ENCODE measurements around the gene SPSB1.

GRCh38 chr1:9402717-9403225, 110.1 kb downstream of the SPSB1 start:
- TF ChIP-seq POLR2A (IDR thresholded peaks at IDR 0.05; ENCODE audit: low read depth, low read length) (no peak), CTCF (IDR thresholded peaks at IDR 0.05 in 2 of 3, conservative IDR thresholded peaks at IDR 0.05 in 1 of 3; ENCODE audit: control insufficient read depth in 2 of 3, extremely low read depth in 1 of 3, insufficient read depth in 1 of 3, low read depth in 3 of 3, low read length in 3 of 3) (no peak), PBX3 (IDR thresholded peaks at IDR 0.05; ENCODE audit: insufficient replicate concordance, low read depth, low read length) (no peak), ZNF592 (IDR thresholded peaks at IDR 0.05) (no peak), SPI1 (IDR thresholded peaks at IDR 0.05; ENCODE audit: borderline replicate concordance, insufficient read depth, low read depth, low read length) (no peak), CEBPZ (IDR thresholded peaks at IDR 0.05; ENCODE audit: low read depth, low read length) (no peak)

Data from GM12878 (cell line).